ENCODE results near the gene DBET.
"Not testable (repeated sequence)": the region's sequence is repeated elsewhere in the genome, so short reads cannot be mapped to it uniquely, and the experiment has no call there.

Gene DBET

GRCh38 chr4:190049378-190050239, 14.7 kb upstream of the DBET start:
- not testable (repeated sequence) for DNase-seq (ENCODE audit: low spot score)

GRCh38 chr4:190058997-190059396, 5.3 kb upstream of the DBET start:
- not testable (repeated sequence) for DNase-seq (ENCODE audit: low spot score)

GRCh38 chr4:190064805-190065204, 503 bp downstream of the DBET start:
- DNase-seq (ENCODE audit: low spot score): not testable (repeated sequence)

GRCh38 chr4:190068351-190068750, 4.0 kb downstream of the DBET start:
- DNase-seq (ENCODE audit: low spot score): not testable (repeated sequence)

- not testable (repeated sequence) for DNase-seq (ENCODE audit: low spot score)
Measured at GRCh38 chr4:190093052-190093451, 28.8 kb downstream of the DBET start.

GRCh38 chr4:190094031-190094430, 29.7 kb downstream of the DBET start:
- DNase-seq (ENCODE audit: low spot score): not testable (repeated sequence)

GRCh38 chr4:190095335-190095734, 31.0 kb downstream of the DBET start:
- not testable (repeated sequence) for DNase-seq (ENCODE audit: low spot score)

- not testable (repeated sequence) for DNase-seq (ENCODE audit: low spot score)
Measured at GRCh38 chr4:190099605-190100004, 35.3 kb downstream of the DBET start.

GRCh38 chr4:190101525-190101924, 37.2 kb downstream of the DBET start:
- DNase-seq (ENCODE audit: low spot score): not testable (repeated sequence)

GRCh38 chr4:190106191-190106590, 41.9 kb downstream of the DBET start:
- DNase-seq (ENCODE audit: low spot score): not testable (repeated sequence)

GRCh38 chr4:190106611-190107480, 42.5 kb downstream of the DBET start:
- DNase-seq (ENCODE audit: low spot score): peak; percentile 22

GRCh38 chr4:190107766-190108485, 43.6 kb downstream of the DBET start:
- peak; percentile 29 for DNase-seq (ENCODE audit: low spot score)

- DNase-seq (ENCODE audit: low spot score): peak; percentile 29
Measured at GRCh38 chr4:190108756-190109155, 44.5 kb downstream of the DBET start.

GRCh38 chr4:190109390-190110011, 45.2 kb downstream of the DBET start:
- peak; percentile 22 for DNase-seq (ENCODE audit: low spot score)

GRCh38 chr4:190110033-190110432, 45.7 kb downstream of the DBET start:
- peak; percentile 6 for DNase-seq (ENCODE audit: low spot score)

GRCh38 chr4:190110570-190111295, 46.4 kb downstream of the DBET start:
- peak; percentile 81 for DNase-seq (ENCODE audit: low spot score)

GRCh38 chr4:190112879-190113278, 48.6 kb downstream of the DBET start:
- not testable (repeated sequence) for DNase-seq (ENCODE audit: low spot score)

GRCh38 chr4:190114991-190115390, 50.7 kb downstream of the DBET start:
- DNase-seq (ENCODE audit: low spot score): not testable (repeated sequence)

All from SK-N-DZ (cell line).